Islet precursor cell (in vitro differentiated cells): Measurements from ENCODE around the gene ALOX5.
A peak's percentile ranks its signal among the peaks of the same experiment; 100 is the strongest.
"Not testable (repeated sequence)": the region's sequence is repeated elsewhere in the genome, so short reads cannot be mapped to it uniquely, and the experiment has no call there.

ENCODE experiments used
- DNase-seq: peaks from one replicate; pipeline ENCODE4 v3.0.0-alpha.2; 2018

ALOX5 gene

GRCh38 chr10:45373576-45374349 lies at the start of gene ALOX5:
ALOX5 (plus strand) TSS chr10:45374216; CDS start chr10:45374280, 64 bp downstream.
- DNase-seq, result peak; percentile 87

- DNase-seq, result no peak
These were observed 48.9 kb upstream of the ALOX5 start for GRCh38 chr10:45325116-45325515.

- not testable (repeated sequence) for DNase-seq
These were observed 47.2 kb upstream of the ALOX5 start for GRCh38 chr10:45326864-45327263.

GRCh38 chr10:45331824-45332223 lies 42.2 kb upstream of the ALOX5 start:
- not testable (repeated sequence) for DNase-seq

GRCh38 chr10:45339894-45340293 lies 34.1 kb upstream of the ALOX5 start:
- no peak for DNase-seq

GRCh38 chr10:45340420-45340819 lies 33.6 kb upstream of the ALOX5 start:
- DNase-seq, result not testable (repeated sequence)

GRCh38 chr10:45346652-45347335 lies 27.2 kb upstream of the ALOX5 start:
- not testable (repeated sequence) for DNase-seq

- DNase-seq, result not testable (repeated sequence)
These were observed 26.6 kb upstream of the ALOX5 start for GRCh38 chr10:45347464-45347863.

GRCh38 chr10:45348196-45348765 lies 25.7 kb upstream of the ALOX5 start:
- not testable (repeated sequence) for DNase-seq

- DNase-seq, result no peak
These were observed 20.8 kb upstream of the ALOX5 start for GRCh38 chr10:45353186-45353585.

GRCh38 chr10:45354261-45354660 lies 19.8 kb upstream of the ALOX5 start:
- no peak for DNase-seq

- DNase-seq, result no peak
These were observed 18.5 kb upstream of the ALOX5 start for GRCh38 chr10:45355494-45355893.

GRCh38 chr10:45358961-45359360 lies 15.1 kb upstream of the ALOX5 start:
- DNase-seq, result not testable (repeated sequence)

GRCh38 chr10:45361983-45362799 lies 11.8 kb upstream of the ALOX5 start:
- DNase-seq, result not testable (repeated sequence)

- not testable (repeated sequence) for DNase-seq
These were observed 6.4 kb upstream of the ALOX5 start for GRCh38 chr10:45367643-45368042.

GRCh38 chr10:45368181-45368580 lies 5.8 kb upstream of the ALOX5 start:
- no peak for DNase-seq

GRCh38 chr10:45370202-45370955 lies 3.6 kb upstream of the ALOX5 start:
- DNase-seq, result no peak

- no peak for DNase-seq
These were observed 2.5 kb upstream of the ALOX5 start for GRCh38 chr10:45371560-45371959.

GRCh38 chr10:45372251-45372951 lies 1.6 kb upstream of the ALOX5 start:
- DNase-seq, result no peak

GRCh38 chr10:45373003-45373575 lies 927 bp upstream of the ALOX5 start:
- no peak for DNase-seq
